PC-3 (cell line): ENCODE measurements around the gene ECEL1. TPM values are rescaled to one million over a fixed set of nuclear protein-coding genes. Genes with fewer than 3 reads are reported as not detected.
"Not testable (repeated sequence)": the region's sequence is repeated elsewhere in the genome, so short reads cannot be mapped to it uniquely, and the experiment has no call there.

Source experiments
- ATAC-seq: fragments of 200-7000 bp; cut with Tn5 transposase; 2 replicates; pipeline ENCODE4 v1.9.1; 2020; ENCODE audit warnings: mild to moderate bottlenecking, moderate library complexity
- BruUV-seq: library from RNA; stranded (reverse); fragments of 400-500 nt; replicated peaks from 2 replicates; lab custom pipeline; 2021; lab: Mats Ljungman, UMichigan
- CTCF ChIA-PET: fragments of 300-600 bp; sonication (Branson Sonifier 250); formaldehyde crosslinking; loops from one replicate; lab custom pipeline; 2022; ENCODE audit warnings: antibody characterized with exemption; lab: Charles Lee
- POLR2A ChIA-PET: fragments of 300-600 bp; sonication (Branson Sonifier 250); formaldehyde crosslinking; loops from one replicate; lab custom pipeline; 2022; ENCODE audit warnings: antibody characterized with exemption; ENCODE audit not compliant: unreplicated experiment; lab: Charles Lee
- DNase-seq: peaks from one replicate; pipeline ENCODE4 v3.0.0-alpha.2; 2015
- H2AFZ ChIP-seq: fragments of 300-600 bp; sonication (generic); 2 replicates; pipeline ENCODE4 v1.6.0; 2016; ENCODE audit warnings: antibody characterized with exemption, low read length
- H3F3A ChIP-seq: fragments of 300-600 bp; sonication (generic); one replicate; pipeline ENCODE4 v1.6.0; 2017; ENCODE audit warnings: antibody characterized with exemption, low read length, control low read depth, mild to moderate bottlenecking; ENCODE audit not compliant: unreplicated experiment
- H3K27ac ChIP-seq: fragments of 300-600 bp; sonication (generic); 2 replicates; pipeline ENCODE4 v1.5.1; 2016; ENCODE audit warnings: mild to moderate bottlenecking, low read length
- H3K27me3 ChIP-seq: fragments of 300-600 bp; sonication (generic); 2 replicates; pipeline ENCODE4 v1.6.1; 2016; ENCODE audit warnings: low read length, mixed read lengths
- H3K36me3 ChIP-seq: fragments of 300-600 bp; sonication (generic); 2 replicates; pipeline ENCODE4 v1.6.1; 2016; ENCODE audit warnings: low read depth, mixed run types, low read length, mixed read lengths
- H3K4me1 ChIP-seq: fragments of 300-600 bp; sonication (generic); 2 replicates; pipeline ENCODE4 v1.5.1; 2016; ENCODE audit warnings: low read length; ENCODE audit not compliant: insufficient read depth
- H3K4me2 ChIP-seq: fragments of 300-600 bp; sonication (generic); 2 replicates; pipeline ENCODE4 v1.6.0; 2016; ENCODE audit warnings: low read length
- H3K4me3 ChIP-seq: fragments of 300-600 bp; sonication (generic); 2 replicates; pipeline ENCODE4 v1.5.1; 2016; ENCODE audit warnings: mild to moderate bottlenecking, low read length, mixed read lengths
- H3K79me2 ChIP-seq: fragments of 300-600 bp; sonication (generic); 2 replicates; pipeline ENCODE4 v1.6.1; 2017; ENCODE audit warnings: low read length, mixed read lengths
- H3K9ac ChIP-seq: fragments of 300-600 bp; sonication (generic); 2 replicates; pipeline ENCODE4 v1.6.0; 2016; ENCODE audit warnings: mild to moderate bottlenecking, low read length
- H3K9me2 ChIP-seq: fragments of 300-600 bp; sonication (generic); replicated peaks from 2 replicates; pipeline ENCODE4 v1.6.1; 2016; ENCODE audit warnings: mixed run types, low read length, mixed read lengths
- H3K9me3 ChIP-seq: fragments of 300-600 bp; sonication (generic); 2 replicates; pipeline ENCODE4 v1.6.1; 2016; ENCODE audit warnings: low read length, mixed read lengths
- H4K20me1 ChIP-seq: fragments of 300-600 bp; sonication (generic); 2 replicates; pipeline ENCODE4 v1.6.1; 2016; ENCODE audit warnings: low read length, mixed read lengths
- CTCF ChIP-seq: fragments of 300-600 bp; sonication (generic); conservative IDR thresholded peaks from 2 replicates; pipeline ENCODE4 v1.5.1; 2017; ENCODE audit warnings: antibody characterized with exemption, low read depth, mild to moderate bottlenecking, low read length
- EZH2 ChIP-seq: fragments of 300-600 bp; sonication (generic); IDR thresholded peaks from one replicate; pipeline ENCODE4 v1.6.1; 2017; ENCODE audit warnings: antibody characterized with exemption, mild to moderate bottlenecking, low read length; ENCODE audit not compliant: unreplicated experiment
- EZH2phosphoT487 ChIP-seq: fragments of 300-600 bp; sonication (generic); IDR thresholded peaks from 2 replicates; pipeline ENCODE4 v1.6.1; 2018; ENCODE audit warnings: mild to moderate bottlenecking, antibody characterized with exemption, low read length, borderline replicate concordance
- intact Hi-C: fragments of 100-400 bp; cut with micrococcal nuclease; formaldehyde crosslinking; loops from 2 replicates; pipeline ENCODE4 v1.9.0; 2023
- total RNA-seq: library from RNA; depleted of rRNA; stranded (reverse); fragments of >200 nt; gene quantifications from 2 replicates; pipeline ENCODE4 v1.2.3, GENCODE V29; 2014

The ECEL1 gene
- total RNA-seq, 1 experiment from 2014 or later, result not detected

GRCh38 chr2:232434563-232435374 is 52.9 kb downstream of the ECEL1 start:
- Histone ChIP-seq H3F3A (no peaks in the 10 kb centered on the region), H2AFZ (no peak overlapping the region), H3K36me3 (no peaks in the 10 kb centered on the region), H3K4me3 (no peak overlapping the region), H3K27ac (no peak overlapping the region), H3K4me1 (no peaks in the 10 kb centered on the region), H3K9me2 (no peaks in the 10 kb centered on the region), H3K79me2 (no peaks in the 10 kb centered on the region), H3K27me3 (no peaks in the 10 kb centered on the region), H3K9ac (no peak overlapping the region), H3K9me3 (no peaks in the 10 kb centered on the region), H4K20me1 (no peaks in the 10 kb centered on the region), H3K4me2 (no peak overlapping the region)
- no peak for TF ChIP-seq CTCF
- TF ChIP-seq EZH2, result no peak
- no peak for TF ChIP-seq EZH2phosphoT487
- intact Hi-C loops, result no loop called here
- ChIA-PET POLR2A (no interaction called here), CTCF (no interaction called here)
- BruUV-seq, result no TSS peak
- ATAC-seq (no peak), DNase-seq (no peak)

GRCh38 chr2:232434091-232434490 is 53.5 kb downstream of the ECEL1 start:
- Histone ChIP-seq H3F3A (no peaks in the 10 kb centered on the region), H3K9ac (no peak overlapping the region), H3K27me3 (no peaks in the 10 kb centered on the region), H3K4me2 (no peak overlapping the region), H2AFZ (no peak overlapping the region), H3K4me3 (no peak overlapping the region), H3K9me2 (no peaks in the 10 kb centered on the region), H3K9me3 (no peaks in the 10 kb centered on the region), H3K36me3 (no peaks in the 10 kb centered on the region), H3K79me2 (no peaks in the 10 kb centered on the region), H3K4me1 (no peaks in the 10 kb centered on the region), H4K20me1 (no peaks in the 10 kb centered on the region), H3K27ac (no peak overlapping the region)
- BruUV-seq, result no TSS peak
- CTCF ChIA-PET, result no interaction called here
- DNase-seq (no peak), ATAC-seq (no peak)
- no peak for TF ChIP-seq CTCF
- TF ChIP-seq EZH2phosphoT487, result no peak
- no peak for TF ChIP-seq EZH2
- intact Hi-C loops, result no loop called here
- POLR2A ChIA-PET, result no interaction called here

GRCh38 chr2:232433622-232434021 is 54.0 kb downstream of the ECEL1 start:
- CTCF ChIA-PET, result not testable (repeated sequence)

More at GRCh38 chr2:232433622-232434021, 54.0 kb downstream of the ECEL1 start:
- H3K4me3 ChIP-seq, POLR2A ChIA-PET, H3K9me3 ChIP-seq, H3K27ac ChIP-seq, ATAC-seq, H3K4me1 ChIP-seq, H3K36me3 ChIP-seq, H2AFZ ChIP-seq, H3F3A ChIP-seq, H4K20me1 ChIP-seq, BruUV-seq, H3K79me2 ChIP-seq, H3K9me2 ChIP-seq, H3K4me2 ChIP-seq, H3K9ac ChIP-seq, intact Hi-C loops, DNase-seq, H3K27me3 ChIP-seq: not testable (repeated sequence)
